ENCODE measurements around the gene ATRN.

The ATRN gene

DNA sequence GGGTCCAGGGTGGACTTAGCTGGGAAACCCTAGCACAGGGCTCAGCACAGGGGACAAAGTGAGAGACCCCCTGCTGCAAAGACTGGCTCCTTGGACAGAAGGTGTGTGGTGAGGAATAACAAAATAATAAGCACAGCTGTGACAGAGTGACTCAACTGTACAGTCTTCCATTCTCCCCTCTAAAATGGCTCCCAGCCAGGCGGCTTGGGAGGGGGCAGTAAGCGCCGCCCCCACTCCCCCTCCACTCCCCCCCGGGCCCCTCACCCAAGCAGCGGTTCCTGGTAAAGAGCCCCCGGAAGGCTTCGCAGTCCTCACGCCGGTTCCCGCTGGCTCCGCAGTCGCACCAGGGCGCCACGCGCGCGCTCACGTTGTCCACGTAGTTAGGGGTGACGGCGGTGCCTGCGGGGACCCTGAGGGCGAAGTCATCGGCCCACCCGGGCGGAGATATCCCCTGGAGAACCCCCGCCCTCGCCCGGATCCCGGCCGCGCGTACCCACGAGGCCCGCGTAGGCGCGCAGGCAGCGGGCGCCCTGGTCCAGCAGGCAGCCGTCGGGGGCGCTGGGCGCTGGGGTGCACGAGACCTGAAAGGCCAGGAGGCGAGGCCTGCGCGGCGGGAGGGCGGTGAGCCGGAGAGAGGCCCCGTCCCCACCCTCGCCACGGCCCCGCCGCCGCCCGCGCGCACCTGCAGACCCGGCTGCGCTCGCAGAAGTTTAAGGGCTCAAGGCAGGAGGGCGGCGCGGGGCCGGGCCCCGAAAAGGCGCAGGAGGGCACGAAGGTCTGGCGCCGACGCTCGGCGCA is 189.6 kb downstream of the ATRN start:
- no peak for DNase-seq

- no peak for DNase-seq
Observed at GRCh38 chr20:3661060-3661813, 190.4 kb downstream of the ATRN start.

GRCh38 chr20:3661814-3662665 is 191.2 kb downstream of the ATRN start:
- DNase-seq, result no peak

GRCh38 chr20:3663031-3663701 is 192.3 kb downstream of the ATRN start, which contains the start of gene GFRA4:
Gene GFRA4, minus strand, starts transcription at chr20:3663399. Its CDS starts 0 bp downstream, at chr20:3663399.
- DNase-seq, result no peak

DNA sequence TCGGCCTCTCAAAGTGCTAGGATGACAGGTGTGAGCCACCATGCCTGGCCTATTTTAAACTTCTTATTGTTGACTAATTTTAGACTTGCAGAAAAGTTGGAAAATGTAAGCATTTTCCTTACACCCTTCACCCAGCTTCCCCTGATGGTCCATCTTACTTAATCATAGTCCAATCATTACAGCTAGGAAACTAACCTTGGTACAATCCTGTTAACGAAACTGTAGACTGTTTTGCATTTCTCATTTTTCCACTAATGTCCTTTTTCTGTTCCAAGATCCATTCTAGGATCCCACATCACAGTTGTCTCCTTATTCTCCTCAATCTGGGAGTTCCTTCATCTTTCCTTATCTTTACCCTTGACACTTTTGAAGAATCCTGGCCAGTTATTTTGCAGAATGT is 193.0 kb downstream of the ATRN start:
- DNase-seq, result no peak

GRCh38 chr20:3667434-3668037 is 196.7 kb downstream of the ATRN start:
- no peak for DNase-seq

- DNase-seq, result no peak
Observed at GRCh38 chr20:3669710-3670367, 199.0 kb downstream of the ATRN start.

- no peak for DNase-seq
Observed at GRCh38 chr20:3670511-3670910, 199.7 kb downstream of the ATRN start.

DNA sequence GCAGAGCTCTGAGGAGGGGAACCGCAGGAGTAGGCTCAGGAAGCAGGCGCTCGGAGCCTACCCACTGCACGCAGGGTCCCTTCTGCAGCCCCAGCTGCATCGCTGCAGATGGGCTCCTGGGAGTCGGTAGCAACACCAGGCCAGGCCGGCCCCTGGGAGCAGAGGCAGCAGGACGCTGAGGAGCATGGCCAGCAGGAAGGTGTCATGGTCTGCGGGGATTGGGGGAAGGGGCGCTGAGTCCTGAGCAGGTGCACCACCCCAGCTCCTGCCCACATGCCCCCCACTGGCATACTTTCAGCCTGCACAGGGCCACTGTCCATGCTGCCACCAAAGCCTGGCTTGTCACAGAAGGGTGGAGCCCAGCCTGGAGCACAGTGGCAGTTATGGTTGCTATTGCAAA is 200.1 kb downstream of the ATRN start:
- DNase-seq, result no peak

DNA sequence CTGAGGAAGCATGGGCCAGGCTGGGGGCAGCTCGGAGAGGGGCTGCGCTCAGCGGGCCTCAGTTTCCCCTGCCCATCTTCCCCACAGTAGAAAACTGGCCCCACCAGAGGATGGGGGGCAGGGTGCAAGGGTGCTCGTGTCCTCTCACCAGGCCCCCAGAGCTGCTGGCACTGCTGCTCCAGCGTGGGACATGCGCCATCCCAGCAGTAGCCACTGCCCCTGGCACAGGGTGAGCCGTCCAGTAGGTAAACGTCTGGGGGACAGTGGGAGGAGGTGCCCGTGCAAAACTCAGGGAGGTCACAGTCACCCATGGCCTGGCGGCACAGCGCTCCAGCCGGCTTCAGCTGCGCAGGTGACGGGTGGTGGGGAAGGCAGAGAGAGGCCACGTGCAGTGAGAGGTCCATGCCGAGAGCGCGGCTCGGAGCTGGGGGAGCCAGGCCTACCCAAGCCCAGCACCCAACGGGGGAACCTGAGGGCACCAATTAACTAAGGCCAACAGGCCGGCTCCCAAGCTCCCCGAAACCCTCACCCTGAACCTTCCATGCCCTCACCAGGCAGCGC is 201.2 kb downstream of the ATRN start:
- no peak for DNase-seq

- DNase-seq, result no peak
Observed at GRCh38 chr20:3672547-3673171, 201.8 kb downstream of the ATRN start.

GRCh38 chr20:3673221-3674070 is 202.6 kb downstream of the ATRN start:
- DNase-seq, result no peak

- DNase-seq, result no peak
Observed at GRCh38 chr20:3674447-3674846, 203.6 kb downstream of the ATRN start.

- no peak for DNase-seq
Observed at GRCh38 chr20:3674995-3675900, 204.4 kb downstream of the ATRN start.

DNA sequence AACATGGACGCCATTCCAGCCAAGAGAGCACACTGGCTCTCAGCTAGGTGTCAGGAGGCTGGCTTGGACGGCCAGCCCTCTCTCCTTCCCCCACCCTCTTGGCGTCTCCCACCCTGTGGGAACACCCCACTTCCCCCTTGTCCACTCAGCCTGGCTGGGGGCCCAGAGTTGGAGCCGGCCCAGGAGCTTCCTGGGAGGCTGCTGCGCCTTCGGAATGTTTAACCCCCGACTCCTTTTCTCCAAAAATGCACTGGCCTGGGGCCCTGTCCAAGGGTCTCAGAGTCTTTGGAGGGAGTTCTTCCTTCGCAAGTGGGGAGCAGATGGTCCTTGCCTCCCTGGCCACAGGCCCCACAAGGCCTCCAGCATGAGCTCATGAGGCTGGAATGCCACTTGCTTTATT is 206.9 kb downstream of the ATRN start:
- no peak for DNase-seq

GRCh38 chr20:3678198-3678597 is 207.4 kb downstream of the ATRN start:
- DNase-seq, result no peak

- no peak for DNase-seq
Observed at GRCh38 chr20:3678856-3679720, 208.3 kb downstream of the ATRN start.

Measured in NCI-H1048 (cell line).